ENCODE data around the gene NDUFC2.
"Not testable (repeated sequence)": the region's sequence is repeated elsewhere in the genome, so short reads cannot be mapped to it uniquely, and the experiment has no call there.

Gene NDUFC2

DNA sequence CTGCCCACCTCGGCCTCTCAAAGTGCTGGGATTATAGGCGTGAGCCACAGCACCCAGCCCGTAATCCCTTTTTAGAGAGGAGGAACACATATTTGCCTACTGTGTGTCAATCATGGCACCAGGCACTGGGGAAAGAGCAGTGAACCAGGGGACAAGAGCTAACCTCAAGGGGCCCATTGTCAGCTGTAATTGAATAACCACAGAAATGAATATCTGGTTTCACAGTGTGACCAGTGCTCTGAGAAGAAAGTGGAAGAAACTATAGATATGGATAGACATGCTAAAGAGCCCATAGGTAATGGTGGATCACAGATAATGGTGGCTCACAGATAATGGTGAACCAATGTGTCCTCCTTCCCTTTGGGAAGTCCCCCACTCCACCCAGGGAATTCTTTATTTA lies 48.0 kb downstream of the NDUFC2 start:
- in situ Hi-C loops (cut with HindIII; ENCODE audit: low sequenced_read_pairs) = no loop called here
- no peak for DNase-seq (ENCODE audit: low read depth)
- TF ChIP-seq, protein P1, sequence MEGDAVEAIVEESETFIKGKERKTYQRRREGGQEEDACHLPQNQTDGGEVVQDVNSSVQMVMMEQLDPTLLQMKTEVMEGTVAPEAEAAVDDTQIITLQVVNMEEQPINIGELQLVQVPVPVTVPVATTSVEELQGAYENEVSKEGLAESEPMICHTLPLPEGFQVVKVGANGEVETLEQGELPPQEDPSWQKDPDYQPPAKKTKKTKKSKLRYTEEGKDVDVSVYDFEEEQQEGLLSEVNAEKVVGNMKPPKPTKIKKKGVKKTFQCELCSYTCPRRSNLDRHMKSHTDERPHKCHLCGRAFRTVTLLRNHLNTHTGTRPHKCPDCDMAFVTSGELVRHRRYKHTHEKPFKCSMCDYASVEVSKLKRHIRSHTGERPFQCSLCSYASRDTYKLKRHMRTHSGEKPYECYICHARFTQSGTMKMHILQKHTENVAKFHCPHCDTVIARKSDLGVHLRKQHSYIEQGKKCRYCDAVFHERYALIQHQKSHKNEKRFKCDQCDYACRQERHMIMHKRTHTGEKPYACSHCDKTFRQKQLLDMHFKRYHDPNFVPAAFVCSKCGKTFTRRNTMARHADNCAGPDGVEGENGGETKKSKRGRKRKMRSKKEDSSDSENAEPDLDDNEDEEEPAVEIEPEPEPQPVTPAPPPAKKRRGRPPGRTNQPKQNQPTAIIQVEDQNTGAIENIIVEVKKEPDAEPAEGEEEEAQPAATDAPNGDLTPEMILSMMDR (IDR thresholded peaks at IDR 0.05; ENCODE audit: low read depth, low read length, missing control alignments) = no peak
- H3K4me3 ChIP-seq (ENCODE audit: low read depth, low read length) = no peak overlapping the region

DNA sequence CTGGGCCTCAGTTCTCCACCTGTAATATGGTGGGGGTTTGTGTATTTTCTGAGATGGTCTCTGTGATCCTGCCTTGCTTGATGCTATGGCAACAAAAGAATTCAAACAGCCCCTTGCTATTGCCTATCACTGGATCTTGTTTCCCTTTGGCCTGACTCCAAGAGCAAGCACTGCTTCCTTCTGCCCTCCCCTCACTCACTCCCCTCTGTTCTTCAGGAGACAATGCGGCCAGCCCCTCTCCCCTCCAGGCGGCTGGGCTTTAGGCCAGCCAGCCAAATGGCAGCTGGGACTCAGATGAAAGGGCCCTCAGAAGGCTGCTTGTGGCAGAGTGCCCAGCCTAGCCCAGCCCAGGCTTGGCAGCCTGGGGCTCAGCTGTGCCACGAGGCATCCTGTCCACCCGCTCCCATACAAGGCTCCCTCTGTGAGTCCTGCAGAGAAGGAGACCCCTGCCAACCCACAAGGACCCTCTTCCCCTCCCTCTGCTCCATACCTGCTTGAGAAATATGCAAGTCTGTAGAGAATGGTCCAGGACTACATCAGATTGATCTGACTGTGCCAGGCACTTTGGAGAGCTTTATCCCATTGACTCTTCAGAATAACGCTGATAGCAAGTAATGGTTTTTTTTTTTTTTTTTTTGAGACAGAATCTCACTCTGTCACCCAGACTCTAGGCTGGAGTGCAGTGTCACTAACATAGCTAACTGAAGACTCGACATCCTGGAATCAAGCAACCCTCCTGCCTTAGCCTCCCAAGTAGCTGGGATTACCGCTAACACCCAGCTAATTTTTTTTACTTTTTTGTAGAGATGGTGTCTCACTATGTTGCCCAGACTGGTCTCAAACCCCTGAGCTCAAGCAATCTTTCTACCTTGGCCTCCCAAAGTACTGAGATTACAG lies 49.0 kb downstream of the NDUFC2 start:
- TF ChIP-seq, protein P1 (IDR thresholded peaks at IDR 0.05; ENCODE audit: low read depth, low read length, missing control alignments) = no peak
- in situ Hi-C loops (cut with HindIII; ENCODE audit: low sequenced_read_pairs) = no loop called here
- DNase-seq (ENCODE audit: low read depth) = peak; percentile 56
- no peak overlapping the region for H3K4me3 ChIP-seq (ENCODE audit: low read depth, low read length)

DNA sequence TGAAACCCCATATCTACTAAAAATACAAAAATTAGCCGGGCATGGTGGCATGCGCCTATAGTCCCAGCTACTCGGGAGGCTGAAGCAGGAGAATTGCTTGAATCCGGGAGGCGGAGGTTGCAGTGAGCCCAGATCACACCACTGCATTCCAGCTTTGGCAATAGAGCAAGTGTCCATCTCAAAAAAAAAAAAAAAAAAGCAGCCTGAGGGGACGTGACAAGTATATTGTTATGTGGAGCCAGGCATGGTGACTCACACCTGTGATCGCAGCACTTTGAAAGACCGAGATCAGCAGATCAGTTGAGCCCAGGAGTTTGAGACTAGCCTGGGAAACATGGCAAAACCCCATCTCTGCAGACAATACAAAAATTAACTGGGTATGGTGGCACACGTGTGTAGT lies 51.2 kb downstream of the NDUFC2 start:
- DNase-seq (ENCODE audit: low read depth); in situ Hi-C loops (cut with HindIII; ENCODE audit: low sequenced_read_pairs); H3K4me3 ChIP-seq (ENCODE audit: low read depth, low read length): not testable (repeated sequence)

DNA sequence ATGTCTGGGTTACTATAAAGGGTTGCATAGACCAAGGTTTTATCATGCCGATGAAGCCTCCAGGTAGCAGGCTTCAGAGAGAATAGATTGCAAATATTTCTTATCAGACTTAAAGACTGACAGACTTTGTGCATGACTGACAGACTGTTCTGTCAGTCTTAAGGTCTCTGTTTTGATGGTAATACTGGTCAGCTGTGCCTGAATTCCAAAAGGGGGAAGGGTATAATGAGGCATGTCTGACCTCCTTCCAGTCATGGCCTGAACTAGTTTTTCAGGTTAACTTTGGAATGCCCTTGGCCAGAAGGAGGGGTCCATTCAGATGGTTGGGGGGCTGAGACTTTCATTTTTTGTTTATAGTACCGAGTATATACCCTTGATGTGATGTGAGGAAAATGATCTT lies 51.9 kb downstream of the NDUFC2 start:
- in situ Hi-C loops (cut with HindIII; ENCODE audit: low sequenced_read_pairs) = no loop called here
- no peak for DNase-seq (ENCODE audit: low read depth)
- TF ChIP-seq, protein P1 (IDR thresholded peaks at IDR 0.05; ENCODE audit: low read depth, low read length, missing control alignments) = no peak
- H3K4me3 ChIP-seq (ENCODE audit: low read depth, low read length) = no peak overlapping the region

DNA sequence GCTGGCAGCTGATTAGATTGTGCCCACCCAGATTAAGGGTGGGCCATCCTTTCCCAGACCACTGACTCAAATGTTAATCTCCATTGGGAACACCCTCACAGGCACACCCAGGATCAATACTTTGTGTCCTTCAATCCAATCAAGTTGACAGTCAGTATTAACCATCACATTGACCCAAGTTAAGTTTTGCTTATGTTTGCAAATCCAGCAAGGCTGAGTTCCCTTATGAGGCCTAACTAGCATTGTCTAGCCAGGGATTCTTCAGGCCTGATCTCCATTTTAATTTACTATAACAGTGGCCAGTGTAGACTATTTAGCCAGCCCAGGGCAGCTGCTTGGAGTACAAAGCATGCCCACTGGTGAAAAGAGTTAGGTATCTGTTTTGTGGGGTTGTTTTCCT lies 54.3 kb downstream of the NDUFC2 start:
- in situ Hi-C loops (cut with HindIII; ENCODE audit: low sequenced_read_pairs) = no loop called here
- TF ChIP-seq, protein P1 (IDR thresholded peaks at IDR 0.05; ENCODE audit: low read depth, low read length, missing control alignments) = no peak
- no peak overlapping the region for H3K4me3 ChIP-seq (ENCODE audit: low read depth, low read length)
- no peak for DNase-seq (ENCODE audit: low read depth)

DNA sequence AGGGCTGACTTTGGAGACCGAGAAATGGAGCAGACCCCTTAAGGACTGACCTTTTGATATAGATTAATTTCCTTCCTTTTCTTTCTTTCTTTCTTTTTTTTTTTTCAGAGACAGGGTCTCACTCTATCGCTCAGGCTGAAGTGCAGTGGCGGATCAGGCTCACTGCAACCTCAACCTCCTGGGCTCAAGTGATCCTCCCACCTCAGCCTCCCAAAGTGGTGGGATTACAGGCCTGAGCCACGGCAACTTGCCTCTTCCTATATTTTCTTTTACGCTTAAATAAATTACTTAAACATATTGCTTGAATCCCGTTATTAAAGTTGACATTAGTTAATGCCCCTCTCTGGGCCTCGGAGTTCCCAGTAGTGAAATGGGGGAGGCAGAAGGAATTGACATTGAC lies 56.2 kb downstream of the NDUFC2 start:
- in situ Hi-C loops (cut with HindIII; ENCODE audit: low sequenced_read_pairs) = no loop called here
- H3K4me3 ChIP-seq (ENCODE audit: low read depth, low read length) = peak overlapping the region; percentile 42
- DNase-seq (ENCODE audit: low read depth) = no peak
- TF ChIP-seq, protein P1 (IDR thresholded peaks at IDR 0.05; ENCODE audit: low read depth, low read length, missing control alignments) = no peak

Measured in astrocyte of the cerebellum (primary cell).